Osteoblast (primary cell): Measurements from ENCODE around the gene MAB21L4. TPM values are rescaled to one million over a fixed set of nuclear protein-coding genes. Genes with fewer than 3 reads are reported as not detected.

Source experiments
- DNase-seq: peaks from one replicate; pipeline ENCODE4 v3.0.0; 2011; ENCODE audit warnings: low spot score, mixed read lengths; ENCODE audit not compliant: insufficient read length; ENCODE audit errors: missing footprints
- H2AFZ ChIP-seq: 2 replicates; pipeline ENCODE4 v1.6.0; 2011; ENCODE audit warnings: mild to moderate bottlenecking, low read length
- H3K27ac ChIP-seq: 2 replicates; pipeline ENCODE4 v1.5.1; 2011; ENCODE audit warnings: mild to moderate bottlenecking, low read depth, low read length, moderate library complexity
- H3K27me3 ChIP-seq: 2 replicates; pipeline ENCODE4 v1.6.0; 2012; ENCODE audit warnings: mild to moderate bottlenecking, control low read depth, inconsistent platforms, low read length, moderate library complexity; ENCODE audit not compliant: insufficient read depth
- H3K36me3 ChIP-seq: 2 replicates; pipeline ENCODE4 v1.5.1; 2011; ENCODE audit warnings: mild to moderate bottlenecking, low read length, control low read depth, moderate library complexity; ENCODE audit not compliant: insufficient read depth
- H3K4me1 ChIP-seq: 2 replicates; pipeline ENCODE4 v1.5.1; 2011; ENCODE audit warnings: mild to moderate bottlenecking, low read length, control low read depth, moderate library complexity; ENCODE audit not compliant: insufficient read depth
- H3K4me2 ChIP-seq: 2 replicates; pipeline ENCODE4 v1.6.0; 2011; ENCODE audit warnings: mild to moderate bottlenecking, low read length; ENCODE audit not compliant: insufficient read depth
- H3K4me3 ChIP-seq: fragments of 200-600 bp; sonication (generic); 3 replicates; pipeline ENCODE4 v1.5.1; 2012; ENCODE audit warnings: mild to moderate bottlenecking, low read length, inconsistent platforms; ENCODE audit not compliant: insufficient read depth
- H3K79me2 ChIP-seq: 2 replicates; pipeline ENCODE4 v1.6.0; 2012; ENCODE audit warnings: mild to moderate bottlenecking, low read length, control low read depth, inconsistent platforms; ENCODE audit not compliant: insufficient read depth
- H3K9me3 ChIP-seq: 2 replicates; pipeline ENCODE4 v1.5.1; 2011; ENCODE audit warnings: low read depth, low read length, control low read depth
- H4K20me1 ChIP-seq: 2 replicates; pipeline ENCODE4 v1.6.0; 2012; ENCODE audit warnings: mild to moderate bottlenecking, low read length, control low read depth; ENCODE audit not compliant: insufficient read depth
- CTCF ChIP-seq: IDR thresholded peaks from 2 replicates; pipeline ENCODE4 v1.5.1; 2011; ENCODE audit warnings: mild to moderate bottlenecking, low read depth, low read length, moderate library complexity; ENCODE audit errors: extremely low read depth
- total RNA-seq: library from RNA; depleted of rRNA; stranded (reverse); fragments of >200 nt; gene quantifications from 2 replicates; pipeline ENCODE4 v1.2.3, GENCODE V29; 2012

The MAB21L4 gene
- total RNA-seq, 1 donor = not detected

DNA sequence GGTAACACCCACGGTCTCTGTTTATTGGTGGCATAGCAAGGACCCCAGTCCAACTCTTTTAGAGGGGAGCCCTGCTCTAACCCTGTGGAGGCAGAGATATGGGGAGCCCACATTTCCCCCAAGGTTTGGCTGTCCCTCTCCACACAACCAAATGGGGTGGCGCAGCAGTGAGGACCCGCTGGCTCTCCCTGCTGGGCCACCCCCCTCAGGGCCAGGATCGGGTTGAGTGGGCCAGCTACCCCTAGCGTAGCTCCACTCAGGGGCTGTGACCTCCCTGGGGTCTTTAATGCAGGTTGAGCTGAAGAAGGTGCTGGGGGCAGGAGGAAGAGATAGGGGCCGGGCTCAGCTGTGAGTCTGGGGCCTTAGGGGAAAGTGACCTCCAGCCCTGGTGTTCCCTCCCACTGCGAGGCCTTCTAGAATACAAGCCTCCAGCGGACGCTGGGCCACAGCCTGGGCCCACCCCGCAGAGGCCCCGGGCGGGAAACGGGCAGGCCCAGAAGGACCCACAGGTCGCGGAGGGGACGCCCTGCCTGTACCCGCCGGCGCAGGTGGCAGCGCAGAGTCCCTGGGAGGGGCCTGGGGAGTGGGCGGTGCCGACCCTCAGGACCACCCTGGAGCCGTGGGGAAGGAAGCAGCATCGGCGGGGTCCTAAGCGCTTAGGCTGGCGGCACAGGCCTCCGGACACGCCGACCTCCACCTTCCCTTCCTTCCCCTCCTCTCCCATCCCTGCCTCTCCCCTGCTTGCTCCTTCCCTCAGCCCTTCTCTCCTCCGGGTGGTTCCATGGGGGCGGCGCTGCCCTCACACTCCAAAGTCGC, 19.8 kb upstream of the MAB21L4 start:
- Histone ChIP-seq H3K79me2 (no peaks in the 10 kb centered on the region), H3K4me1 (peaks cover 37% of the 10 kb centered on the region), H3K4me2 (no peak overlapping the region), H3K9me3 (no peaks in the 10 kb centered on the region), H4K20me1 (no peaks in the 10 kb centered on the region), H3K36me3 (no peaks in the 10 kb centered on the region), H3K4me3 (no peak overlapping the region), H3K27me3 (no peaks in the 10 kb centered on the region), H3K27ac (no peak overlapping the region), H2AFZ (no peak overlapping the region)
- no peak for TF ChIP-seq CTCF
- peak; percentile 84 for DNase-seq

DNA sequence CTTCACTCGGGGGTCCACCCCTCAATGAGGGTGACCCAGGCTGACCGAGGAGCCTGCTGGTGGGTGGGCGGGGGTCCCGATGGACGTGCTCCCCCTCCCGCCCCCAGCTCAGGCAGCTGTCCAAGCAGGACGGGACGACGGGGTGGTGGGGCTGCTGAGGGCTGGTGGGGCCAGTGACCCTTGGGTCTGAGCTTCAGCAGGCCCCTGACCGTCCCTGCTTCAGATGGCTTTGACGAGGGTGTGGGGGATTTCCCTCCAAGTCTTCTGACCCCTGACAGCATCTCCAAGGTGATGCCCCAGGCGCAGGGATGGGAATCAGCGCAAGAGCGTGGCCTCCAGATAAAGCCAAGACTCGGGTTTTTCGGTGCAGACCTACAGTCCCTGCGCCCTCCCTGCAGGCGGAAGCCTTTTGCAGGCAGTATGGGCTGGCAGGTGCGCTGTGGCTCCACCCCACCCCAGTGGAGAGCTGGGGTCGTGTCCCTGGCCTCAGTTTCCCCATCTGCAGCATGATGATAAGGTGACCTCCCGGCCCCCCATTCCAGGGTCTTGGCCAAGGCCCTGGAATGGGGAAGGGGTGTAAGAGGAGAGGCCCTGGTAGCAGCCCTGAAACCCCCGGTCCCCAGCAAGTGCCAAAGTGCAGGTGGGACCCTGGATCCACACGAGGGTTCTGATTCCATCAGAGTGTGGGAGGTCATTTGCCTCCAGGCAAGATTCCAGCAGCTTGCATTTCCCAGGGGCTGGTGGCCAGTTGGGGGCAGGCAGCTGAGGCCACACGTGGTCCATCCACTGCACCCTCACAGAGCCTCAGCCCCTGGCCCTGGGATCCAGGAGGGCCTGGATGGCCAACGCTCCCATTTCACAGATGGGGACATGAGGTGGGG, 18.9 kb upstream of the MAB21L4 start:
- Histone ChIP-seq H3K36me3 (no peaks in the 10 kb centered on the region), H3K4me1 (peaks cover 33% of the 10 kb centered on the region), H3K4me3 (no peak overlapping the region), H3K27me3 (peaks cover under 1% of the 10 kb centered on the region), H4K20me1 (no peaks in the 10 kb centered on the region), H3K4me2 (peak overlapping the region; percentile 0), H3K27ac (no peak overlapping the region), H3K9me3 (no peaks in the 10 kb centered on the region), H2AFZ (no peak overlapping the region), H3K79me2 (no peaks in the 10 kb centered on the region)
- TF ChIP-seq CTCF = no peak
- peak; percentile 91 for DNase-seq

DNA sequence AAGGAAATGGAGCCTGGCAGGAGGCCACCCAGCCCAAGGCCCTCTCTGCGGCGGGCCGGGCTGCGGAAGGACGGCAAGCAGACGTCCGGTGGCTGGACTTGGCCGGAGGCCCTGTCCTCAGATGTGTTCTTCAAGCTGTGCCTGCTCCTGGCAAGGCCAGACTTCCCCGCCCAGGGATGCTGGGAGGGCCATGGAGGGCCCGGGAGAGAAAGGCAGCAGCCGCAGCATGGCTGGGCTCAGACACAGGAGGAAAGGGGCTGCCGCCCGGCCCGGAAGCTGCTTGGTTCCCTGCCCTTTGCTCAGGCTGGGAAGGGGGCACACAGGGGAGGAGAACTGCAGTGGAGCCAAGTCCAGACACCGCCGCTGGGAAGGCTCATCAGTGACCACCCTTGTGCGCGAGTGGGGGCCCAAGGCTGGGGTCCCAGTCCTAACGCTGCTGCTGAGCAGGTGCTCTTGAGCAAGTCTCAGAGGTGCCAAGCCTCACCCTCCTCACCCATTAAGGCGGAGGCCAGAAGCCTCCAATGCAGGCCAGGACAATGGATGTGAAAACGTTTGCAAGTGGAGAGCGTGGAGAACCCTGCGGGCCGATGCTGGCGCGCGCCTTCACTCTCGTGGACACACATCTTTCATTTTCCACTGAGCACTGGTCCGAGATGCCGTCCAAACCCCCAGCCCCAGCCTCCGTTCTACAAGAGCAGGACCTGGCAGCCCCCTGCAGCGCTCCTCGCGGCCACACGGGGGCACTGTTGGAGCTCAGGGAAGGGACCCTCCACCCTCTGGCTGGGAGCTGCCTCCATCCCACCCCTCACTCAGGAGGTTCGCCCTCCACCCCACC, 18.1 kb upstream of the MAB21L4 start:
- peak; percentile 80 for TF ChIP-seq CTCF
- no peaks in the 10 kb centered on the region for H3K36me3 ChIP-seq
- no peaks in the 10 kb centered on the region for H3K9me3 ChIP-seq
- no peaks in the 10 kb centered on the region for H4K20me1 ChIP-seq
- H3K4me2 ChIP-seq = peak overlapping the region; percentile 0
- no peak overlapping the region for H3K27ac ChIP-seq
- peaks cover 33% of the 10 kb centered on the region for H3K4me1 ChIP-seq
- H3K79me2 ChIP-seq = no peaks in the 10 kb centered on the region
- DNase-seq = peak; percentile 97
- H3K27me3 ChIP-seq = peaks cover 7% of the 10 kb centered on the region
- H2AFZ ChIP-seq = peak overlapping the region; percentile 11
- H3K4me3 ChIP-seq = no peak overlapping the region
